ENCODE measurements around the gene RGL3.

DNA sequence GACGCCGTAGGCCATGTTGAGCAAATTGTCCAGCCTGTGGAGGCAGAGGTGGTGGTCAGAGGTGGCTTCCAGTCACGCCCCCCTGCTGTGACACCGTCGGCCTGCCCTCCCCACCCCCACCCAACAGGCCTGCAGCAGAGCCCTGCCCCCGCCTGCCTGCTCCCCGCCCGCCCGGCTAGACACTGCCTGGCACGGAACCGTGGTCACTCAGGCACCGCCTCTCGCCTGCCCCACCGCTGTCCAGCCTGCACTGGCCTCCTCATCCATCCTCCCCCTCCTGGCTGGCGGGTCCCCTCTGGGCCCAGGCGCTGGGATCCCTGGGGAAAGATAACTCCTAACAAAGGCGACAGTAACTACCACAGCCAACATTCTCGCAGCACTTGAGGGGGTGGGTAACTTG is 38.0 kb upstream of the RGL3 start:
- TF ChIP-seq, protein P1, sequence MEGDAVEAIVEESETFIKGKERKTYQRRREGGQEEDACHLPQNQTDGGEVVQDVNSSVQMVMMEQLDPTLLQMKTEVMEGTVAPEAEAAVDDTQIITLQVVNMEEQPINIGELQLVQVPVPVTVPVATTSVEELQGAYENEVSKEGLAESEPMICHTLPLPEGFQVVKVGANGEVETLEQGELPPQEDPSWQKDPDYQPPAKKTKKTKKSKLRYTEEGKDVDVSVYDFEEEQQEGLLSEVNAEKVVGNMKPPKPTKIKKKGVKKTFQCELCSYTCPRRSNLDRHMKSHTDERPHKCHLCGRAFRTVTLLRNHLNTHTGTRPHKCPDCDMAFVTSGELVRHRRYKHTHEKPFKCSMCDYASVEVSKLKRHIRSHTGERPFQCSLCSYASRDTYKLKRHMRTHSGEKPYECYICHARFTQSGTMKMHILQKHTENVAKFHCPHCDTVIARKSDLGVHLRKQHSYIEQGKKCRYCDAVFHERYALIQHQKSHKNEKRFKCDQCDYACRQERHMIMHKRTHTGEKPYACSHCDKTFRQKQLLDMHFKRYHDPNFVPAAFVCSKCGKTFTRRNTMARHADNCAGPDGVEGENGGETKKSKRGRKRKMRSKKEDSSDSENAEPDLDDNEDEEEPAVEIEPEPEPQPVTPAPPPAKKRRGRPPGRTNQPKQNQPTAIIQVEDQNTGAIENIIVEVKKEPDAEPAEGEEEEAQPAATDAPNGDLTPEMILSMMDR (IDR thresholded peaks at IDR 0.05) = no peak
- no peak for TF ChIP-seq POLR2AphosphoS5 (IDR thresholded peaks at IDR 0.05)

Measured in prostate gland (tissue), 2 donors.